ENCODE measurements around the gene KLRF2.

Gene KLRF2, protein sequence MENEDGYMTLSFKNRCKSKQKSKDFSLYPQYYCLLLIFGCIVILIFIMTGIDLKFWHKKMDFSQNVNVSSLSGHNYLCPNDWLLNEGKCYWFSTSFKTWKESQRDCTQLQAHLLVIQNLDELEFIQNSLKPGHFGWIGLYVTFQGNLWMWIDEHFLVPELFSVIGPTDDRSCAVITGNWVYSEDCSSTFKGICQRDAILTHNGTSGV

GRCh38 chr12:9881246-9881645, at the start of gene KLRF2:
Gene KLRF2 (plus strand): TSS chr12:9881489. CDS start chr12:9881596, 107 bp downstream.
- DNase-seq (ENCODE audit: low read depth): no peak
- Histone ChIP-seq H3K9ac (ENCODE audit: low read length) (no peak within 1 kb of the TSS), H3K4me1 (ENCODE audit: control insufficient read depth, insufficient read depth, low read length) (peaks cover 10% of the 10 kb centered on the region), H3K27me3 (replicated peaks; ENCODE audit: control insufficient read depth, insufficient read depth, low read length) (no peaks in the 10 kb centered on the region), H3K9me3 (ENCODE audit: control insufficient read depth, low read length) (no peaks in the 10 kb centered on the region), H3K4me3 (ENCODE audit: low read length) (no peak within 1 kb of the TSS), H3K36me3 (ENCODE audit: control insufficient read depth, insufficient read depth, low read length, severe bottlenecking) (no peaks in the 10 kb centered on the region)

DNA sequence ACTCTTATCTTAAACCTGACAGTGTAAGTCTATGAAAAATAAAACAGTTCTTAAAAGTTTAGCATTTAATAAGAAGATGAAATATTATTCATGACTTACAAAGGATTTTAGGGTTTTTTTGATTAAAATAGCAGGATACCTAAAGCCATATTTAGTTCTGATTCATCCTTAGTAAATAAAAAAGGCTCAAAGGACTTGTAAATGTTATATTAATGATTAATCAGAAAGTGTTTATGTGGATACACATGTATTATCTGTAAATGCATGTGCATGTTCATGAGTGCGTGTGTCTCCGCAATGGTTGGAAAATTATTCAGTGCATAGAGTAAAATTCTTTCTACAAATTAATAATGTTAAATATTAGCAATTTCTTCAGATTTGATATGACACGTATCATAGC, 49.6 kb upstream of the KLRF2 start:
- no peak overlapping the region for H3K4me3 ChIP-seq (ENCODE audit: low read length)
- H3K36me3 ChIP-seq (ENCODE audit: control insufficient read depth, insufficient read depth, low read length, severe bottlenecking): no peaks in the 10 kb centered on the region
- no peaks in the 10 kb centered on the region for H3K9me3 ChIP-seq (ENCODE audit: control insufficient read depth, low read length)
- H3K9ac ChIP-seq (ENCODE audit: low read length): no peak overlapping the region
- no peaks in the 10 kb centered on the region for H3K27me3 ChIP-seq (replicated peaks; ENCODE audit: control insufficient read depth, insufficient read depth, low read length)
- no peak for DNase-seq (ENCODE audit: low read depth)
- H3K4me1 ChIP-seq (ENCODE audit: control insufficient read depth, insufficient read depth, low read length): no peaks in the 10 kb centered on the region

DNA sequence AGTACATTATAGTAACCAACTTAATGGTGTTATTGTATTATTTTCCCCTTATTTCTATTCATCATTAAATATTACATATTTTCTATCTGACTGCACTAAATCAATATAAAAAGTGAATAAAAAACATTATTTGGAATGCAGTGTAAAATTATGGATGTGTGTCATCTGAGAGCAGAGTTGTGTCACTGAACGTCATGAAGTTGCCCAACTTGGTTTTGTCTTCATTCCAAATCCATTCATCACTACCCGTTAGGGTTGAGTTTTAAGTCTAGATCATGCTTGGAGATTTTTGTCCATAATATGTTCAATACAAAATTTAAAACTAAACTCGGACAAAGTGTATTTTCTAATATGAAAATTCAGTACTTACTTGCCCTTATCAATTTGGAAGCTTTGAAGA, 37.9 kb upstream of the KLRF2 start:
- peak; percentile 0 for DNase-seq (ENCODE audit: low read depth)
- H3K4me1 ChIP-seq (ENCODE audit: control insufficient read depth, insufficient read depth, low read length): no peaks in the 10 kb centered on the region
- no peak overlapping the region for H3K9ac ChIP-seq (ENCODE audit: low read length)
- H3K27me3 ChIP-seq (replicated peaks; ENCODE audit: control insufficient read depth, insufficient read depth, low read length): no peaks in the 10 kb centered on the region
- H3K36me3 ChIP-seq (ENCODE audit: control insufficient read depth, insufficient read depth, low read length, severe bottlenecking): no peaks in the 10 kb centered on the region
- H3K9me3 ChIP-seq (ENCODE audit: control insufficient read depth, low read length): peaks cover 2% of the 10 kb centered on the region
- no peak overlapping the region for H3K4me3 ChIP-seq (ENCODE audit: low read length)

- DNase-seq (ENCODE audit: low read depth): no peak
- Histone ChIP-seq H3K9me3 (ENCODE audit: control insufficient read depth, low read length) (peaks cover 2% of the 10 kb centered on the region), H3K4me1 (ENCODE audit: control insufficient read depth, insufficient read depth, low read length) (no peaks in the 10 kb centered on the region), H3K9ac (ENCODE audit: low read length) (no peak overlapping the region), H3K36me3 (ENCODE audit: control insufficient read depth, insufficient read depth, low read length, severe bottlenecking) (peaks cover 18% of the 10 kb centered on the region), H3K27me3 (replicated peaks; ENCODE audit: control insufficient read depth, insufficient read depth, low read length) (no peaks in the 10 kb centered on the region), H3K4me3 (ENCODE audit: low read length) (no peak overlapping the region)
These were observed 32.4 kb upstream of the KLRF2 start for GRCh38 chr12:9848899-9849298.

- no peak for DNase-seq (ENCODE audit: low read depth)
- H3K4me1 ChIP-seq (ENCODE audit: control insufficient read depth, insufficient read depth, low read length): no peaks in the 10 kb centered on the region
- H3K9ac ChIP-seq (ENCODE audit: low read length): no peak overlapping the region
These were observed 30.2 kb upstream of the KLRF2 start for GRCh38 chr12:9851050-9851449.

GRCh38 chr12:9851927-9852326, 29.4 kb upstream of the KLRF2 start:
- Histone ChIP-seq H3K36me3 (ENCODE audit: control insufficient read depth, insufficient read depth, low read length, severe bottlenecking) (peaks cover 38% of the 10 kb centered on the region), H3K4me1 (ENCODE audit: control insufficient read depth, insufficient read depth, low read length) (no peaks in the 10 kb centered on the region), H3K9me3 (ENCODE audit: control insufficient read depth, low read length) (peaks cover 2% of the 10 kb centered on the region), H3K9ac (ENCODE audit: low read length) (no peak overlapping the region), H3K27me3 (replicated peaks; ENCODE audit: control insufficient read depth, insufficient read depth, low read length) (no peaks in the 10 kb centered on the region), H3K4me3 (ENCODE audit: low read length) (no peak overlapping the region)
- no peak for DNase-seq (ENCODE audit: low read depth)

More at GRCh38 chr12:9851050-9851449, 30.2 kb upstream of the KLRF2 start:
- Histone ChIP-seq H3K36me3 (ENCODE audit: control insufficient read depth, insufficient read depth, low read length, severe bottlenecking) (peaks cover 31% of the 10 kb centered on the region), H3K27me3 (replicated peaks; ENCODE audit: control insufficient read depth, insufficient read depth, low read length) (no peaks in the 10 kb centered on the region), H3K9me3 (ENCODE audit: control insufficient read depth, low read length) (peaks cover 2% of the 10 kb centered on the region), H3K4me3 (ENCODE audit: low read length) (no peak overlapping the region)

GRCh38 chr12:9856151-9856550, 25.1 kb upstream of the KLRF2 start:
- no peak for DNase-seq (ENCODE audit: low read depth)

DNA sequence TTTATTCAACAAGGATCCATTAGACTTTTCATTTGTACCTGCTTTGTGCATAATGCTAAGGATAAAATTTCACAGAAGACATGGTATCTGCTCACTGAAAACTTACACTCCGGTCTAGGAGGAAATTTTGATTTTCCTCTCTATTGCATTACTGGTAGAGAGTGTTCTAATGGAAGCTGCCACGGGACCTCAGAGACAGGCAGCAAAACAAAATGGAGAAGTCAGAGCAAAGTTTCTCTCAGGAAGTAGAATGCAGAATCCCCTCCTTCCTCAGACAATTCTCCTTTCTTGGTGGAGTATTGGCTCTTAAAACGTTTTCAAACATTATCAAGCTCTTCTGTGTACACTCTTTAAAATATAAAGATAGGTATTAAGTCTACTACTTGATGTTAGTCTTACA, 24.4 kb upstream of the KLRF2 start:
- H3K9me3 ChIP-seq (ENCODE audit: control insufficient read depth, low read length): no peaks in the 10 kb centered on the region
- peaks cover 5% of the 10 kb centered on the region for H3K4me1 ChIP-seq (ENCODE audit: control insufficient read depth, insufficient read depth, low read length)
- H3K9ac ChIP-seq (ENCODE audit: low read length): no peak overlapping the region
- H3K4me3 ChIP-seq (ENCODE audit: low read length): no peak overlapping the region
- DNase-seq (ENCODE audit: low read depth): no peak
- no peaks in the 10 kb centered on the region for H3K27me3 ChIP-seq (replicated peaks; ENCODE audit: control insufficient read depth, insufficient read depth, low read length)
- peaks cover 42% of the 10 kb centered on the region for H3K36me3 ChIP-seq (ENCODE audit: control insufficient read depth, insufficient read depth, low read length, severe bottlenecking)

More at GRCh38 chr12:9856151-9856550, 25.1 kb upstream of the KLRF2 start:
- Histone ChIP-seq H3K27me3 (replicated peaks; ENCODE audit: control insufficient read depth, insufficient read depth, low read length) (no peaks in the 10 kb centered on the region), H3K9ac (ENCODE audit: low read length) (no peak overlapping the region), H3K36me3 (ENCODE audit: control insufficient read depth, insufficient read depth, low read length, severe bottlenecking) (peaks cover 42% of the 10 kb centered on the region), H3K4me1 (ENCODE audit: control insufficient read depth, insufficient read depth, low read length) (peaks cover 5% of the 10 kb centered on the region), H3K9me3 (ENCODE audit: control insufficient read depth, low read length) (no peaks in the 10 kb centered on the region), H3K4me3 (ENCODE audit: low read length) (no peak overlapping the region)

- H3K4me3 ChIP-seq (ENCODE audit: low read length): no peak overlapping the region
- H3K9ac ChIP-seq (ENCODE audit: low read length): no peak overlapping the region
These were observed 23.2 kb upstream of the KLRF2 start for GRCh38 chr12:9858135-9858534.

DNA sequence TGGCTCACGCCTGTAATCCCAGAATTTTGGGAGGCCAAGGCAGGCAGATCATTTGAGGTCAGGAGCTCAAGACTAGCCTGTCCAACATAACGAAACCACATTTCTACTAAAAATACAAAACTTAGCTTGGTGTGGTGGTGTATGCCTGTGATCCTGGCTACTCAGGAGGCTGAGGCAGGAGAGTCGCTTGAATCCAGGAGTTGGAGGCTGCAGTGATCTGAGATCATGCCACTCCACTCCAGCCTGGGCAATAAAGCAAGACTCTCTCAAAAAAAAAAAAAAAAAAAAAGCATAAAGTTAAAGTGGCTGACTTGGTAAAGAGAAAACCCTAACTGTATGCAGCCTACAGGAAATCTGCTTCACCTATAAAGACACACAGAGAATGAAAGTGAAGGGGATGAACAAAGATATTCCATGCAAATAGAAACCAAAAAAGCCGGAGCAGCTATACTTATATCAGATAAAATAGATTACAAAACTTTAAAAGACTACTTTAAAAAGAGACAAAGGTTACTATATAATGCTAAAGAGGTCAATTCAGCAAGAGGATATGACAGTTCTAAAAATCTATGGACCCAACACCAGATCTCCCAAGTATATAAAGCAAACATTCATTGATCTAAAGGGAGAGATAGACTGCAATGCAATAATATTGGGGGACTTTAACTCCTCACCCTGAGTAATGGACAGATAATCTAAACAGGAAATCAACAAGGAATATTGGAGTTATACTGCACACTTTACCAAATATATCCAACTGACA, 16.2 kb upstream of the KLRF2 start:
- peaks cover 15% of the 10 kb centered on the region for H3K4me1 ChIP-seq (ENCODE audit: control insufficient read depth, insufficient read depth, low read length)
- DNase-seq (ENCODE audit: low read depth): no peak
- peak overlapping the region; percentile 94 for H3K9ac ChIP-seq (ENCODE audit: low read length)
- peak overlapping the region; percentile 79 for H3K4me3 ChIP-seq (ENCODE audit: low read length)
- no peaks in the 10 kb centered on the region for H3K27me3 ChIP-seq (replicated peaks; ENCODE audit: control insufficient read depth, insufficient read depth, low read length)
- no peaks in the 10 kb centered on the region for H3K36me3 ChIP-seq (ENCODE audit: control insufficient read depth, insufficient read depth, low read length, severe bottlenecking)
- peaks cover 11% of the 10 kb centered on the region for H3K9me3 ChIP-seq (ENCODE audit: control insufficient read depth, low read length)

More at GRCh38 chr12:9858135-9858534, 23.2 kb upstream of the KLRF2 start:
- peaks cover 5% of the 10 kb centered on the region for H3K4me1 ChIP-seq (ENCODE audit: control insufficient read depth, insufficient read depth, low read length)
- no peaks in the 10 kb centered on the region for H3K27me3 ChIP-seq (replicated peaks; ENCODE audit: control insufficient read depth, insufficient read depth, low read length)
- peaks cover 31% of the 10 kb centered on the region for H3K36me3 ChIP-seq (ENCODE audit: control insufficient read depth, insufficient read depth, low read length, severe bottlenecking)
- DNase-seq (ENCODE audit: low read depth): no peak
- H3K9me3 ChIP-seq (ENCODE audit: control insufficient read depth, low read length): no peaks in the 10 kb centered on the region

DNA sequence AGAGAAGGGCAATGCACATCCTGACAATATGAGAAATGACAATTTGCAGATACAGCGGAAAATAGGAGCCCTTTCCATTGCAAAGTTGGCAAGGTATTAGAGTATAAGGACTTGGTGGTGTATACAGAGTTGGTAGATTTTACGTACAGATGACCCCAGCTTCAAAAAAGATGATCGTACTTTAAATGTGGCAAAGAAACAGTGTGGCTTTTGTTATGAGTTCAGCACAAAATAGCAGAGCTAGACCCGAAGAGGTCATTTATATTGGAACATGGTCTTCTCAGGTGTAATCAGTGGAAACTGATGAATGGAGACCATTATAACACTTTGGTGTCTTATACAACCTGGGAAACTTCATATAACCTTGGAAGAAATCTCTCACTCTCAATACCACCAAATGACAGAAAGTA, 14.4 kb upstream of the KLRF2 start:
- H3K27me3 ChIP-seq (replicated peaks; ENCODE audit: control insufficient read depth, insufficient read depth, low read length): no peaks in the 10 kb centered on the region
- no peaks in the 10 kb centered on the region for H3K36me3 ChIP-seq (ENCODE audit: control insufficient read depth, insufficient read depth, low read length, severe bottlenecking)
- H3K4me1 ChIP-seq (ENCODE audit: control insufficient read depth, insufficient read depth, low read length): peaks cover 32% of the 10 kb centered on the region
- H3K9ac ChIP-seq (ENCODE audit: low read length): peak overlapping the region; percentile 94
- DNase-seq (ENCODE audit: low read depth): no peak
- peaks cover 11% of the 10 kb centered on the region for H3K9me3 ChIP-seq (ENCODE audit: control insufficient read depth, low read length)
- H3K4me3 ChIP-seq (ENCODE audit: low read length): peak overlapping the region; percentile 79

Measured in adipocyte (in vitro differentiated cells).